Ovary (tissue), 9 donors: ENCODE results near the gene PATJ. TPM values are rescaled to one million over a fixed set of nuclear protein-coding genes. Genes with fewer than 3 reads are reported as not detected.

ENCODE experiments used
- DNase-seq, 5 donors: peaks; one replicate each; pipeline ENCODE4 v3.0.0-alpha.2; 2019 to 2020
- H3K27ac ChIP-seq, 2 donors: fragments of 200-600 bp; one replicate each; pipeline versions ENCODE4 v1.5.1 to v1.8.0; 2019 to 2022
- H3K27me3 ChIP-seq: fragments of 200-600 bp; one replicate; pipeline ENCODE4 v1.8.0; 2022
- H3K36me3 ChIP-seq: fragments of 200-600 bp; sonication (generic); one replicate; pipeline ENCODE4 v1.5.1; 2019
- H3K4me1 ChIP-seq: one replicate; pipeline ENCODE4 v1.8.1; 2013; ENCODE audit warnings: mild to moderate bottlenecking, moderate library complexity; ENCODE audit not compliant: insufficient read depth
- H3K4me3 ChIP-seq: fragments of 200-600 bp; sonication (generic); one replicate; pipeline ENCODE4 v1.5.1; 2017
- H3K9me3 ChIP-seq, 2 donors: fragments of 200-600 bp in 1 of 2; sonication (generic) in 1 of 2; one replicate each; pipeline versions ENCODE4 v1.5.1 to v1.8.1; 2013 to 2019; ENCODE audit warnings: mild to moderate bottlenecking in 1 of 2, moderate library complexity in 1 of 2
- CTCF ChIP-seq, 3 donors: fragments of 450-650 bp in 2 of 3; fragments of 200-600 bp in 1 of 3; IDR thresholded peaks; one replicate each; pipeline versions ENCODE4 v1.5.1 to v1.8.0; 2016 to 2022; ENCODE audit warnings: antibody characterized with exemption in 3 of 3, mild to moderate bottlenecking in 1 of 3
- EP300 ChIP-seq: sonication (generic); formaldehyde crosslinking; IDR thresholded peaks from one replicate; pipeline ENCODE4 v1.6.1; 2017; ENCODE audit warnings: antibody characterized with exemption
- POLR2A ChIP-seq: fragments of 450-650 bp; IDR thresholded peaks from one replicate; pipeline ENCODE4 v1.6.1; 2017; ENCODE audit warnings: antibody characterized with exemption, mild to moderate bottlenecking, moderate library complexity
- WGBS, 3 donors: extraction: QIAGEN DNeasy Blood & Tissue Kit in 1 of 3; methylation state at CpG; one replicate each; pipeline versions ENCODE4 v1.1.5 to v1.1.7; 2013 to 2017; 5-methylcytosine and 5-hydroxymethylcytosine counted together
- intact Hi-C, 4 donors: fragments of 100-400 bp; cut with DNase I; formaldehyde crosslinking; loops; one replicate each; pipeline versions ENCODE4 v1.11.0 to v1.15.1; 2022 to 2023
- polyA plus RNA-seq, 2 donors: library from polyadenylated mRNA; stranded (reverse); fragments of 200-250 nt in 1 of 2; fragments of 350-450 nt in 1 of 2; fragmentation: Illumina TruSeq in 1 of 2; extraction: RNeasy Lipid Tissue Mini Kit (QIAGEN cat#74804) in 1 of 2; gene quantifications; one replicate each; pipeline ENCODE4 v1.2.3, GENCODE V29; 2013 to 2014
- total RNA-seq, 7 donors: library from RNA; depleted of rRNA in 2 of 7; stranded (reverse); fragments of >200 nt in 2 of 7; fragmentation: NEBNext Ultra II Directional in 3 of 7; extraction: Animal tissue kit (Norgen Biotek cat#: 25700) in 3 of 7; gene quantifications; one replicate each; pipeline versions ENCODE4 v1.1.0 to v1.2.4, GENCODE V29; 2016 to 2023
- donor health status: DM: no; HTN: no; CAD: no; lungs with moderate emphysema.
- donor health status: DM: no; HTN: no; CAD: no.
- donor health status: Bipolar disorder and iron deficiency.
- donor health status: DM: yes; HTN: yes; CAD: no.
- donor health status: DM: no; HTN: no; CAD: no.
- donor health status: DM: yes; HTN: yes; CAD: no.

PATJ gene
- total and polyA plus RNA-seq, 9 donors, result 7.6 to 60.1 (median 25.5) TPM

- WGBS, 3 donors, result 73 to 91% (median 81%) methylated on average over 7 of the region's 7 CpGs
- no peaks in the 10 kb centered on the region for H3K9me3 ChIP-seq
- H3K36me3 ChIP-seq, result no peaks in the 10 kb centered on the region
- no peaks in the 10 kb centered on the region for H3K27me3 ChIP-seq
- DNase-seq, result no peak
- H3K4me3 ChIP-seq, result no peak overlapping the region
- no peak overlapping the region for H3K27ac ChIP-seq
- intact Hi-C loops, result no loop called here
- TF ChIP-seq CTCF (IDR thresholded peaks at IDR 0.05) (no peak), EP300 (no peak), POLR2A (no peak)
- no peaks in the 10 kb centered on the region for H3K4me1 ChIP-seq
Measured at GRCh38 chr1:61864489-61864888, 122.2 kb downstream of the PATJ start.

GRCh38 chr1:61865646-61866220, 123.5 kb downstream of the PATJ start:
- DNase-seq, result no peak
- 87 to 94% (median 88%) methylated on average over 4 of the region's 4 CpGs for WGBS, 3 donors
- intact Hi-C loops, result no loop called here

GRCh38 chr1:61869691-61870109, 127.4 kb downstream of the PATJ start:
- intact Hi-C loops, result no loop called here
- WGBS, 3 donors, result 93 to 96% (median 94%) methylated on average over 14 of the region's 14 CpGs

More at GRCh38 chr1:61865646-61866220, 123.5 kb downstream of the PATJ start:
- no peak for TF ChIP-seq POLR2A
- no peak for TF ChIP-seq CTCF (IDR thresholded peaks at IDR 0.05)
- no peak for TF ChIP-seq EP300
- no peaks in the 10 kb centered on the region for H3K36me3 ChIP-seq
- no peaks in the 10 kb centered on the region for H3K27me3 ChIP-seq
- no peaks in the 10 kb centered on the region for H3K4me1 ChIP-seq
- H3K27ac ChIP-seq, result no peak overlapping the region
- peaks cover 0 to 6% of the 10 kb centered on the region in 2 donors for H3K9me3 ChIP-seq
- H3K4me3 ChIP-seq, result no peak overlapping the region

DNA sequence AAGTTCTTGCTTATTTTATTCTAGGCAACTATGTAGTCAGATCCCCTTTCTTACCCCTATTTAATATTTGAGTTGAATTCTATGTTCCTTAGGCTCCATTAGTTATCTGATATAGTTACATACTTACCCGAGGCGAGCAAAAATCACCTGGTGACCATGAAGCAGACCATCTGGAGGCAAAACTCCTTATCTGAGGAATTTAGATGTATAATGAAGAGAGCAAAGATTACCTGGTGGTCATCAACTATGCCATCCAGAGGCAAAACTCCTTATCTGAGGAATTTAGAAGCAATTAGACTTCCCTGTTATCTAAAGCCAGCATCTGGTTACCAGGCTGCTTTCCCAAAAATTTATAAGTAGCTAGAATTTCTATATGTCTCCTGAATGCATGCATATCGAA, 129.9 kb downstream of the PATJ start:
- no peaks in the 10 kb centered on the region for H3K36me3 ChIP-seq
- H3K9me3 ChIP-seq, result peaks cover 0 to 8% of the 10 kb centered on the region in 2 donors
- H3K27ac ChIP-seq, result no peak overlapping the region
- 79 to 83% (median 82%) methylated on average over 3 of the region's 3 CpGs for WGBS, 3 donors
- intact Hi-C loops, result no loop called here
- H3K27me3 ChIP-seq, result no peaks in the 10 kb centered on the region
- no peak for TF ChIP-seq EP300
- TF ChIP-seq POLR2A, result no peak
- no peak for TF ChIP-seq CTCF (IDR thresholded peaks at IDR 0.05)
- DNase-seq, result no peak
- no peaks in the 10 kb centered on the region for H3K4me1 ChIP-seq
- no peak overlapping the region for H3K4me3 ChIP-seq

More at GRCh38 chr1:61869691-61870109, 127.4 kb downstream of the PATJ start:
- no peaks in the 10 kb centered on the region for H3K36me3 ChIP-seq
- no peak overlapping the region for H3K4me3 ChIP-seq
- TF ChIP-seq POLR2A (no peak), CTCF (IDR thresholded peaks at IDR 0.05) (no peak), EP300 (no peak)
- H3K9me3 ChIP-seq, result peaks cover 0 to 8% of the 10 kb centered on the region in 2 donors
- H3K4me1 ChIP-seq, result no peaks in the 10 kb centered on the region
- H3K27ac ChIP-seq, result no peak overlapping the region
- no peak for DNase-seq
- no peaks in the 10 kb centered on the region for H3K27me3 ChIP-seq
